Activated B cell treated with CpG ODN at 0.5 μM for 24 hours (primary cell): ENCODE results near the gene FAM120B. TPM values are rescaled to one million over a fixed set of nuclear protein-coding genes. Genes with fewer than 3 reads are reported as not detected.

ENCODE experiments used
- ATAC-seq: fragments of 200-7000 bp; cut with Tn5 transposase; one replicate; pipeline ENCODE4 v1.10.0; 2021; ENCODE audit warnings: low read depth, mild to moderate bottlenecking, moderate library complexity
- CTCF ChIA-PET: fragments of 350-600 bp; sonication (Branson Sonifier 250); formaldehyde crosslinking; loops from one replicate; lab custom pipeline; 2021; ENCODE audit warnings: antibody characterized with exemption; lab: Charles Lee
- POLR2A ChIA-PET: fragments of 350-600 bp; sonication (Branson Sonifier 250); formaldehyde crosslinking; loops from one replicate; lab custom pipeline; 2021; ENCODE audit warnings: antibody characterized with exemption; lab: Charles Lee
- DNase-seq: peaks from one replicate; pipeline ENCODE4 v3.0.0; 2022
- H3K27ac Mint-ChIP-seq: one replicate; pipeline ENCODE4 v1.8.0; 2020; ENCODE audit warnings: mixed read lengths
- H3K27me3 Mint-ChIP-seq: one replicate; pipeline ENCODE4 v1.8.0; 2021; ENCODE audit warnings: mixed read lengths
- H3K36me3 Mint-ChIP-seq: one replicate; pipeline ENCODE4 v1.8.0; 2021; ENCODE audit warnings: low read depth, mixed read lengths
- H3K4me1 Mint-ChIP-seq: one replicate; pipeline ENCODE4 v1.8.0; 2021; ENCODE audit warnings: mixed read lengths
- H3K4me3 Mint-ChIP-seq: one replicate; pipeline ENCODE4 v1.8.0; 2020; ENCODE audit warnings: mild to moderate bottlenecking, mixed read lengths
- H3K9me3 Mint-ChIP-seq: one replicate; pipeline ENCODE4 v1.8.0; 2020; ENCODE audit warnings: mixed read lengths
- intact Hi-C: fragments of 100-400 bp; cut with micrococcal nuclease; formaldehyde crosslinking; loops from one replicate; pipeline ENCODE4 v1.15.1; 2024
- total RNA-seq: library from RNA; stranded (reverse); gene quantifications from 2 replicates; pipeline ENCODE4 v1.2.3, GENCODE V29; 2022
- TF ChIP-seq, protein P1 (sequence below): fragments of 200-600 bp; IDR thresholded peaks from one replicate; pipeline ENCODE4 v1.8.0; 2022; ENCODE audit warnings: antibody characterized with exemption, mild to moderate bottlenecking

FAM120B gene
- total RNA-seq, 1 donor from 2014 or later: 35.1 TPM

DNA sequence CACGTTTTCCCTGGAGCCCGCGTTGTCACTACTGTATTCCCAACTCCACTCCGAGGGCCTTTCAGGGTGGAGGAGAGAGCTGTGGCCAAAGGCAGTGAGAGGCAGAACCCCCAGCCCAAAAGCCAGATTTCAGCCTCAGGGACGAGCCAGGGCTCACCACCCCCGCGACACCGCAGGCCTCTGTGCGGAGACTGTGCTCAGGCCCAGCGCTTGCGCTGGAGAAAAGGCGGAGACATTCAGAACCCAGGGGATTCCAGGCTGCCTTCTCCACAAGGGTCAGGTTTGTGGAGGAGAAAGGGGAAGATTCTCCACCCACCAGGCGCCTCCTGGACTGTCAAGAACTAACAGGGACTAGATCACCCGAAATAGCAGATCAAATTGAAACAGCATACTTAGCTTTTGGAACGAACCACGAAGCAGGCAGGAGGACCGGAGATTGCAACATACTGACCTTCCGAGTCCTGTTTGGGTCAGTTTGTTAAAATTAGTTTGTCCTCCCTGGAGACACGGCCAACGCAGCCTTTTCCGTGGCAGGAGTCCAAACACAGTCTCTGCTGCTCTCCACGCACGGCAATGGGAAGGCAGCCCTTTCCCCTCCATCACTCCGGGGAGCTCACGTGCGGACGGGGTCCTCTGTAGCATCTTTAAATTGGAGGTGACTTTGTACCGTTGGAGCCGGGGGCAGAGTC is 30.0 kb upstream of the FAM120B start:
- ChIA-PET CTCF (no interaction called here), POLR2A (no interaction called here)
- DNase-seq: no peak
- Mint-ChIP-seq H3K9me3 (no peaks in the 10 kb centered on the region), H3K4me1 (peaks cover 41% of the 10 kb centered on the region), H3K27me3 (no peaks in the 10 kb centered on the region), H3K36me3 (no peaks in the 10 kb centered on the region), H3K4me3 (no peak overlapping the region), H3K27ac (no peak overlapping the region)
- intact Hi-C loops: no loop called here
- TF ChIP-seq, protein P1, sequence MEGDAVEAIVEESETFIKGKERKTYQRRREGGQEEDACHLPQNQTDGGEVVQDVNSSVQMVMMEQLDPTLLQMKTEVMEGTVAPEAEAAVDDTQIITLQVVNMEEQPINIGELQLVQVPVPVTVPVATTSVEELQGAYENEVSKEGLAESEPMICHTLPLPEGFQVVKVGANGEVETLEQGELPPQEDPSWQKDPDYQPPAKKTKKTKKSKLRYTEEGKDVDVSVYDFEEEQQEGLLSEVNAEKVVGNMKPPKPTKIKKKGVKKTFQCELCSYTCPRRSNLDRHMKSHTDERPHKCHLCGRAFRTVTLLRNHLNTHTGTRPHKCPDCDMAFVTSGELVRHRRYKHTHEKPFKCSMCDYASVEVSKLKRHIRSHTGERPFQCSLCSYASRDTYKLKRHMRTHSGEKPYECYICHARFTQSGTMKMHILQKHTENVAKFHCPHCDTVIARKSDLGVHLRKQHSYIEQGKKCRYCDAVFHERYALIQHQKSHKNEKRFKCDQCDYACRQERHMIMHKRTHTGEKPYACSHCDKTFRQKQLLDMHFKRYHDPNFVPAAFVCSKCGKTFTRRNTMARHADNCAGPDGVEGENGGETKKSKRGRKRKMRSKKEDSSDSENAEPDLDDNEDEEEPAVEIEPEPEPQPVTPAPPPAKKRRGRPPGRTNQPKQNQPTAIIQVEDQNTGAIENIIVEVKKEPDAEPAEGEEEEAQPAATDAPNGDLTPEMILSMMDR: no peak
- ATAC-seq: no peak

DNA sequence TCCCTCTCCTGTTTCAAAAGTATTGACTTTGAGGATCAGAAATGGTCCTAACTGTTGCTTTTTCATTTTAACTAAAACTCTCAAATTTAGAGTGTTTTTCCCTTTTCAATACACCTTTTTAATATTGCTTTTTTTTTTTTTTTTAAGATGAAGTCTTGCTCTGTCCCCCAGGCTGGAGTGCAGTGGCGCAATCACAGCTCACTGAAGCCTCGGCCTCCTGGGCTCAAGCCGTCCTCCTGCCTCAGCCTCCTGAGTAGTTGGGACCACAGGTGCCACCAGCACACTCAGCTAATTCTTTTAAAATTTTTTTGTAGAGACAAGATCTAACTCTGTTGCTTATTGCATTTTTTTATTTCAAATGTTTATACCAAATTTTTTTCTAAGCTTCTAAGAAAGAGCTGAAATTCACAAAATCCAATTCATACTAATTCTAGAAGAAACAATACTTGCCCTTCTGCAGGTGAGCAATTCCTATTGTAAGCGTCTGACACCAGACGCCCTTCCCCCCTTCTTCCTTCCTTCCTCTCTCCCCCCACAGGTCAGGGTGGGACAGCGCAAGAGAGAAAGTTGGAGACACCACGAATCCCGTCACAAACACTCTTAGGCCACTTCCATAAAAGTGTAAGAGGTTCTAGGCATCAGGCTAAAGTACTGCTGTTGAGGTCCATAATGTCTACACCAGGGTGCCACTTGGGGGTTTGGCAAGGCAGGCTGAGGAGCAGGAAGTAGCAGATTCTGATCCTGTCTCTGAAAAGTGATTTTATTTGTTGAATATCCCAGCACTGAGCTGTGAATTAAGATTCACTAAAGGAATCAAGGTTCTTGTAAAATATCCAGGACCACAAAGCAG is 28.4 kb upstream of the FAM120B start:
- intact Hi-C loops: no loop called here
- Mint-ChIP-seq H3K27ac (no peak overlapping the region), H3K9me3 (no peaks in the 10 kb centered on the region), H3K4me1 (peaks cover 26% of the 10 kb centered on the region), H3K4me3 (no peak overlapping the region), H3K27me3 (no peaks in the 10 kb centered on the region), H3K36me3 (no peaks in the 10 kb centered on the region)
- ChIA-PET POLR2A (no interaction called here), CTCF (no interaction called here)
- ATAC-seq (no peak), DNase-seq (no peak)
- TF ChIP-seq, protein P1: no peak

DNA sequence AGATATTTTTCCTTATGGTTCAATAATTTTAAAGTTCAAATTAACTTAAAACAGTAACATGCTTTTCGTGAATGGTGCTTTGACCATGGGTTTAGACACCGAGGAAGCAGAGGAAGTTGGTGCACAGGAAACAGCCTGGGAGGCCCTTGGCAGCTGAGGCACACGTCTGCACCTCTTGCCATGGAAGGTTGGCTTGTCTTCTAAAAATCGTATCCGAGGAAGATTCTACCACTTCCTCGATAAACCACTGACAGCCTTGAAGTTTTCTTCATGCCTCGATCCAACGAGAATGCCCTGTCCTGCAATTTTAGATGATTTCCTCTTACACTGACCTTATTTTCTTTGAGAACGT is 27.8 kb upstream of the FAM120B start:
- ChIA-PET POLR2A (no interaction called here), CTCF (no interaction called here)
- ATAC-seq: no peak
- Mint-ChIP-seq H3K27ac (no peak overlapping the region), H3K27me3 (no peaks in the 10 kb centered on the region), H3K4me3 (no peak overlapping the region), H3K9me3 (no peaks in the 10 kb centered on the region), H3K36me3 (no peaks in the 10 kb centered on the region), H3K4me1 (peaks cover 24% of the 10 kb centered on the region)
- no peak for DNase-seq
- intact Hi-C loops: no loop called here
- TF ChIP-seq, protein P1: no peak

DNA sequence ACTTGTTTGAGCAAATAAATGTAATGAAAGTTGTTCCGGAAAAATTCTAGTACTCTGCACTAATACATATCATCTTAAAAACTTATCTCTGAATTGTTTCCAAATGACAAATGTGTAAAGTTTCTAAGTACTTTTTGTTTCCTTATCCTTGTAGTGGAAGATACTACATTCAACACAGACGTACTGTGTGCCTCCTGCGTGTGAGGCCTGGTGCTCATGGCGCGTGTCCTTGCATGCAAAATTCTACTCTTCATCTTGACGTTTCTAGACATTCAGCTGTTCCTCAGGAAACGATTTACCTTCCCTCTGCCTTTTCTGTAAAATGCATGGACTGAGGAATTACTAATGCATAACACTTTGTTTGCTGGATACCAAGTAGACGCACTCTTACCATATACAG is 27.1 kb upstream of the FAM120B start:
- H3K27ac Mint-ChIP-seq: no peak overlapping the region
- peaks cover 23% of the 10 kb centered on the region for H3K4me1 Mint-ChIP-seq
- no peaks in the 10 kb centered on the region for H3K36me3 Mint-ChIP-seq
- peaks cover 2% of the 10 kb centered on the region for H3K27me3 Mint-ChIP-seq
- DNase-seq: no peak
- TF ChIP-seq, protein P1: no peak
- no peaks in the 10 kb centered on the region for H3K9me3 Mint-ChIP-seq
- ChIA-PET POLR2A (interaction anchor here (1.3 kb wide), 1 partner anchor 8 kb away, joined by 3 read pairs; no protein-coding TSS in a partner anchor), CTCF (interaction anchor here (0.9 kb wide), 1 partner anchor 12 kb away, joined by 3 read pairs; no protein-coding TSS in a partner anchor)
- no peak for ATAC-seq
- intact Hi-C loops: no loop called here
- H3K4me3 Mint-ChIP-seq: no peak overlapping the region
